ENCODE measurements around the gene CCDC172.
"Not testable (repeated sequence)": the region's sequence is repeated elsewhere in the genome, so short reads cannot be mapped to it uniquely, and the experiment has no call there.

The CCDC172 gene

DNA sequence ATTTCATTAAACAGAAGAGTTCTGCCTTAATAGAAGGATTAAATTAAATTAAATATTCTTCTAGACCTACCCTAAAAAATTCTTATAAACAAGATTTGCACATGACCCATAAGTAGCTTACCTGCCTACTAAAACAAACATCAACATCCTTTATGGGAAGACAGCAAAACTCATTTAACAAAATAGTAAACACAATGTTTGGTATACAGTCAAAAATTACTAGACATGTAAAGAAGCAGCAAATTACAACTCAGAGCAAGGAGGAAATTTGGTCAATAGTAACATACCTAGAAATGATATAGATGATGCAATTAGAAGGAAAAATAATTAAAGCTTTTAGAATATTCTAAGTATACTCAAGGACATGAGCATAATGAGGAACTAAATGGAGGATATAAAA is 27.9 kb downstream of the CCDC172 start:
- DNase-seq = no peak

DNA sequence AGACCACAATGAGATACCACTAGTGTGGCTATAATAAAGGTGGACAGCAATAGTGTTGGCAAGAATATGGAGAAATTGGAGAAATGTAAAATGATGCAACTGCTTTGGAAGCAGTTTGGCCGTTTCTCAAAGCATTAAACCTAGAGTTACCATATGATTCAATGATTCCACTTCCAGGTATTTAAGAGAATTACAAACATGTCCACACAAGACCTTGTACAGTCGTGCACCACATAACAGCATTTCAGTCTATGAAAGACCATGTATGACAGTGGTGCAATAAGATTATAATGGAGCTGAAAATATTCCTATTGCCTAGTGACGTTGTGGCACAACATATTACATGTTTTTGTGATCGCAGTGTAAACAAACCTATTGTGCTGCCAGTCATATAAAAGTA is 29.6 kb downstream of the CCDC172 start:
- DNase-seq = no peak

DNA sequence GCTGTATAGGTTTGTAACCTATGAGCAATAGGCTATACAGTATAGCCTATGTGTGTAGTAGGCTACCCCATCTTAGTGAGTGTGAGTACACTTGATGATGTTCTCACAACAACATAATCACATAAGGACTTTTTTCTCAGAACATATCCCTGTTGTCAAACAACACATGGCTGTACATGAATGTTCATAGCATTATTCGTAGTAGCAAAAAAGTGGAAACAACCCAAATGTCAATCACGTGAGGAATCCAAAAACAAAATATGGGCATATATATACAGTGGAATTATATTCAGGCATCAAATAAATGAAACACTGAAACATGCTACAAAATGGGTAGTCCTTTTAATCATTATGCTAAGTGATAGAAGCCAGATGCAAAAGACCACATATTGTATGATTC is 31.1 kb downstream of the CCDC172 start:
- no peak for DNase-seq

- no peak for DNase-seq
Observed at GRCh38 chr10:116356833-116357232, 32.6 kb downstream of the CCDC172 start.

DNA sequence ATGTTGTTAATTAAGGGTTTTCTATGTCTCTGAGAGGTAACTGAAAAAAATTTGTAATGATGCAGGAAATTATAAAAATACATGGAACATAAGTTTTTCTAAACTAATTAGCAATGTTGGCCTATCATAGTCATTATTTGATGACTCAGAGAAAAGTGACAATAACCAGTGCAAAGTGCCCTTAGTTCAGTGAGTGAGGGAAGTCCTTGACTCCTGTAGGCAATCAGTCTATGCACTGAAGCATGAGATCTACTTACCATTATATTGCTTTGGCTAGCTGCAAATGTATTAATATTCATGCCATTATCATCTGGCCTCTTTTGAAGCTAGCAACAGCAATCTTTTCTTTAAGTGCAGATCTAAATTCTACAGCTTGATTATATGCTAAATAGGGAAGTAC is 40.6 kb downstream of the CCDC172 start:
- DNase-seq = no peak

- no peak for DNase-seq
Observed at GRCh38 chr10:116371737-116372136, 47.5 kb downstream of the CCDC172 start.

- no peak for DNase-seq
Observed at GRCh38 chr10:116382290-116382689, 58.0 kb downstream of the CCDC172 start.

- DNase-seq = no peak
Observed at GRCh38 chr10:116385311-116385710, 61.1 kb downstream of the CCDC172 start.

- peak in 1 of 2 experiments; percentile 21 for DNase-seq
Observed at GRCh38 chr10:116385994-116386809, 62.0 kb downstream of the CCDC172 start.

DNA sequence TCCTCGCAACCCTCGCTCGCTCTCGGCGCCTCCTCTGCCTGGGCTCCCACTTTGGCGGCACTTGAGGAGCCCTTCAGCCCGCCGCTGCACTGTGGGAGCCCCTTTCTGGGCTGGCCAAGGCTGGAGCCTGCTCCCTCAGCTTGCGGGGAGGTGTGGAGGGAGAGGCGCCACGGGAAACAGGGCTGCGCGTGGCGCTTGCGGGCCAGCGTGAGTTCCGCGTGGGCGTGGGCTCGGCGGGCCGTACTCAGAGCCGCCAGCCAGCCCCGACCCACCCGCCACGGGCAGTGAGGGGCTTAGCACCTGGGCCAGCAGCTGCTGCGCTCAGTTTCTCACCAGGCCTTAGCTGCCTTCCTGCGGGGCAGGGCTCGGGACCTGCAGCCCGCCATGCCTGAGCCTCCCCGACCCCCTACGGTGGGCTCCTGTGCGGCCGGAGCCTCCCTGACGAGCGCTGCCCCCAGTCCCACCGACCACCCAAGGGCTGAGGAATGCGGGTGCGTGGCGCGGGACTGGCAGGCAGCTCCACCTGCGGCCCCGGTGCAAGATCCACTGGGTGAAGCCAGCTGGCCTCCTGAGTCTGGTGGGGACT is 69.1 kb downstream of the CCDC172 start:
- DNase-seq = not testable (repeated sequence)

GRCh38 chr10:116395223-116395985 is 71.2 kb downstream of the CCDC172 start:
- no peak for DNase-seq

DNA sequence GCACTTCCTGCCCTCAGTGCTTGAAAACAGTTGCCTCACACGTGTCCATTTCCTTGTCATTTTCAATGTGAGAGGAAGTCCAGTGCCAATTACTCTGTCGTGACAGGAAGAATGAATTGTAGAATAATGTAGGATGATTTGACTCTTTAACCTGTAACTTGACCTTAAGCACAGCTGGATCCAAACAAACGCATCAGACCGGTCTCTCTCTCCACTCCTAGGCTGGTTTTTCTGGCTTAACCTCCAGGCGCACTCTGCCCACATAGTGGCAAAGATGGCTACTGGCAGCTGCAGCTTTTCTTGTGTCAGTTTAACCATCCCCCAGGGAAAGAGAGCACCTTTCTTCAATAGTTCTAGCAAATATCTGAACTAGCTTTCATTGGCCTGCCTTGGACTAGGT is 74.0 kb downstream of the CCDC172 start:
- no peak for DNase-seq

- DNase-seq = no peak
Observed at GRCh38 chr10:116402858-116403257, 78.6 kb downstream of the CCDC172 start.

DNA sequence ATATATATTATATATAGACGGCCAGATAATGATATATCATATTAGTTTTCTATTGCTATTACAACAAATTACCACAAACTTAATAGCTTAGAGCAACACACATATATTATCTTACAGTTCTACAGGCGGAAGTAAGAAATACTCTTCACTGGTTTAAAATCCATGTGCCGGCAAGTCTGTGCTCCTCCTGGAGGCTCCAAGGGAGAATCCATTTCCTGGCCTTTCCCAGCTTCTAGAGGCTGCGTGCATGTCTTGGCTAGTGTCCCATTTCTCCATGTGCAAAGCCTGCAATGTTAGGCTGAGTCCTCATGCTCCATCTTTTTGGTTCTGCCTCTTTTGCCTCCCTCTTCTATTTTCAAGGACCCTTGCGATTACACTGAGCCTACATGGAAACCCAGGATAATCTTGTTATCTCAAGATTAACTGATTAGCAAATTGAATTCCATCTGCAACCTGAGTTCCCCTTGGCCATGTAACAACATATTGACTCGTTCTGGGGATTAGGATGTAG is 79.5 kb downstream of the CCDC172 start:
- DNase-seq = no peak

GRCh38 chr10:116408719-116409118 is 84.5 kb downstream of the CCDC172 start:
- DNase-seq = no peak

DNA sequence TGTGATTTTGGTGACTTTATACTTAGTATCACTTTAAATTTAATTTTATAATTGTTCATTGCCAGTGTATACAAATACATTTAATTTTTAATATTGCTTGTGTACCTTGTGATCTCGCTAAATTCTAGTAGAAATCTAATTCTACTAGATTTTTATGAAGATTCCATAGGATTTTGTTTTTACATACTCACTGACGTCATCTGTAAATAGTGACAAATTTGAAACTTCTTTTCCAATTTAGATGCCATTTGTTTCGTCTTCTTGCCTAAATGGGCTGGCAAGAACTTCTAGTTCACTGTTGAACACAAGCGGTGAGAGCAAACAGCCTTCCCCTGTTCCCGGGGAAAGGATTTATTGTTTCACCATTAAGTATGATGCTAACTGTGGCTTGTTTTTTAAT is 86.1 kb downstream of the CCDC172 start:
- DNase-seq = no peak

- no peak for DNase-seq
Observed at GRCh38 chr10:116417821-116418220, 93.6 kb downstream of the CCDC172 start.

DNA sequence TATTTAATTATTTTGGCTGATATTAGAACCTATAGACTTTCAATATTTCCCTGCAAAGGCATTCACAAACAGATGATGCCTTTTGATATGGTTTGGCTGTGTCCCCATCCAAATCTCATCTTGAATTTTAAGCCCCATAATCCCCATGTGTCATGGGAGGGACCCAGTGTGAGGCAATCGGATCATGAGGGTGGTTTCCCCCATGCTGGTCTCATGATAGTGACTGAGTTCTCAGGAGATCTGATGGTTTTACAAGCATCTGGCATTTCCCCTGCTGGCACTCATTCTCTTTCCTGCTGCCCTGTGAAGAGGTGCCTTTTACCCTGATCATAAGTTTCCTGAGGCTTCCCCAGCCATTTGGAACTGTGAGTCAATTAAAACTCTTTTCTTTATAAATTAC is 94.1 kb downstream of the CCDC172 start:
- no peak for DNase-seq

GRCh38 chr10:116421815-116422214 is 97.6 kb downstream of the CCDC172 start:
- no peak for DNase-seq

DNA sequence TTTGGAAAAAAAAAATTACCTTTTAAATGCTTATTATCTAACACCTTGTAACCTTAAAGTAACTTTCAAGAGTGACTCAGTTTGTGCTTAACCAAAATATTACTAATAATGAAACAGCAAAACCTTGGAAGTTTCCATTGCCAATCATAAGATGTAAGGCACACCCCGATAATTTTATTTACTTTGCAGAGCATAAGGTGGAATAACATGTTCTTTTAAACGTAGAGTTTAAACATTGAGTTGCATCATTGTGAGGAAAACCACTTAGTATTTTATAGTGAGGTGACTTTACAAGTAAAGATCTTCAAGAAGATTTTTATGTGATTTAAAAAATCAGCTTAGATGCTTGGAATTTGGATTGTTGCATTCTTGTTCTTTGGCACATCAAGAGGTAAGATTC is 103.4 kb downstream of the CCDC172 start, which contains the start of gene PNLIPRP3:
Gene PNLIPRP3 (plus strand): TSS at position 177 of the 400 bp plus-strand sequence. CDS start 166 bp downstream, at position 343.
- DNase-seq = no peak

DNA sequence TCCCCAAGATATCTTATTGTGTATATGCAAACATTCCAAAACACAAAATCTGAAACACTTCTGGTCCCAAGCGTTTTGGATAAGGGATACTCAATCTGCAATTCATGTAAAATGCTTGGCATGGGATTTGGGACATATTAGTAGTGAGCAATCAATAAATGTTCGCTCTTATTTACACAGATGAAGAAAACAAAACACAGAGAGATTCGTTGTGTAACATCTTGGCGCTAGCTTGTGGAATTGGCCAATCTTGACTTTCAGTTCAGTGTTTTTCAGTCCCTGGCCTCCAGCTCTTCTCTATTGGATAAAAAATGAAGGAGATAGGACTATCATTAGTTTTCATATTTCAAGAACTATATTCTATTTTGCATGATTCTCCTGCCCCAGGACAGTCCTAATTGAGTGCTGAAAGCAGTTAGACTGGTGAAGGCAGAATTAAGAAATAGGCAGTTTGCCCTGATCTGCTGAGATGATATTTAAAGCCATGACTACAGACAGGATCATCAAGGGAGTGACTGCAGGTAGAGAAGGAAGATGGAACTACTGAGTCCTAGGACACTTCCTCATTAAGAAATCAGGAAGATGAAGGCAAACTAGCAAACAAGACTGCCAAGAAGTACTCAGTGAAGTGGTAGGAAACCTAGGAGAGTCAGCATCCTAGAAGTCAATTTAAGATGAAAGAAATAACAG is 105.2 kb downstream of the CCDC172 start:
- no peak for DNase-seq
